Right cardiac atrium (tissue), 5 donors: ENCODE results near the gene CACNG4. TPM values are rescaled to one million over a fixed set of nuclear protein-coding genes. Genes with fewer than 3 reads are reported as not detected.
A peak's percentile ranks its signal among the peaks of the same experiment; 100 is the strongest.
"Not testable (repeated sequence)": the region's sequence is repeated elsewhere in the genome, so short reads cannot be mapped to it uniquely, and the experiment has no call there.

Source experiments
- ATAC-seq, 2 donors: fragments of 200-7000 bp; cut with Tn5 transposase; one replicate each; pipeline versions ENCODE4 v1.8.0 to v1.9.1; 2020; ENCODE audit warnings: moderate library complexity in 2 of 2, mild to moderate bottlenecking in 1 of 2
- DNase-seq, 3 donors: peaks; one replicate each; pipeline ENCODE4 v3.0.0-alpha.2; 2020
- H3K27ac ChIP-seq: one replicate; pipeline ENCODE4 v1.5.1; 2013; ENCODE audit warnings: mild to moderate bottlenecking, low read length, control low read depth, moderate library complexity
- H3K27me3 ChIP-seq: one replicate; pipeline ENCODE4 v1.6.1; 2013; ENCODE audit not compliant: control insufficient read depth, insufficient read depth
- H3K4me1 ChIP-seq: one replicate; pipeline ENCODE4 v1.6.1; 2013; ENCODE audit warnings: low read length; ENCODE audit not compliant: control insufficient read depth, insufficient read depth
- H3K4me3 ChIP-seq: one replicate; pipeline ENCODE4 v1.5.1; 2013; ENCODE audit warnings: low read length, control low read depth
- H3K9me3 ChIP-seq: one replicate; pipeline ENCODE4 v1.6.1; 2013; ENCODE audit warnings: low read length; ENCODE audit not compliant: control insufficient read depth
- WGBS: extraction: QIAGEN DNeasy Blood & Tissue Kit; methylation state at CpG from one replicate; pipeline ENCODE4 v1.1.7; 2013; 5-methylcytosine and 5-hydroxymethylcytosine counted together
- intact Hi-C, 4 donors: fragments of 100-400 bp; cut with DNase I; formaldehyde crosslinking; loops; one replicate each; pipeline versions ENCODE4 v1.11.0 to v1.14.0; 2022 to 2023
- polyA plus RNA-seq: library from polyadenylated mRNA; stranded (reverse); fragments of 200-250 nt; gene quantifications from one replicate; pipeline ENCODE4 v1.2.3, GENCODE V29; 2013
- total RNA-seq, 4 donors: library from RNA; stranded (reverse); fragmentation: NEBNext Ultra II Directional; extraction: Animal tissue kit (Norgen Biotek cat#: 25700); gene quantifications; one replicate each; pipeline ENCODE4 v1.2.1, GENCODE V29; 2021
- donor health status: healthy with polysubstance abuse.
- donor health status: DM: no; HTN: yes; CAD: no.
- donor health status: DM: no; HTN: no; CAD: no.
- donor health status: DM: no; HTN: yes; CAD: no; lungs with severe emphysema.
- donor health status: DM: yes; HTN: yes; CAD: no.

Gene CACNG4
- total and polyA plus RNA-seq, 5 donors, result 0.09 to 0.16 (median 0.14) TPM; not detected in 2

GRCh38 chr17:66972442-66972830 is 7.9 kb downstream of the CACNG4 start:
- H3K9me3 ChIP-seq, ATAC-seq, intact Hi-C loops, H3K27me3 ChIP-seq, H3K4me3 ChIP-seq, H3K27ac ChIP-seq, DNase-seq, H3K4me1 ChIP-seq: not testable (repeated sequence)
- 86% methylated on average over 10 of the region's 10 CpGs for WGBS

- no peaks in the 10 kb centered on the region for H3K27me3 ChIP-seq
- no peak for DNase-seq
- H3K4me3 ChIP-seq, result no peak overlapping the region
- H3K9me3 ChIP-seq, result no peaks in the 10 kb centered on the region
- H3K4me1 ChIP-seq, result peaks cover 3% of the 10 kb centered on the region
- no peak for ATAC-seq
- intact Hi-C loops, result no loop called here
- no peak overlapping the region for H3K27ac ChIP-seq
- 84% methylated on average over 3 of the region's 3 CpGs for WGBS
Observed at GRCh38 chr17:66975188-66975587, 10.7 kb downstream of the CACNG4 start.

- H3K27ac ChIP-seq, result no peak overlapping the region
- H3K4me3 ChIP-seq, result no peak overlapping the region
- peak in 1 of 3 donors; percentile 50 for DNase-seq
- WGBS, result 45% methylated on average over 14 of the region's 14 CpGs
- no peaks in the 10 kb centered on the region for H3K27me3 ChIP-seq
- H3K4me1 ChIP-seq, result peaks cover 3% of the 10 kb centered on the region
- no peaks in the 10 kb centered on the region for H3K9me3 ChIP-seq
- peak in 1 of 2 donors; percentile 4 for ATAC-seq
- intact Hi-C loops, result no loop called here
Observed at GRCh38 chr17:66975614-66976378, 11.3 kb downstream of the CACNG4 start.

- intact Hi-C loops, result no loop called here
- ATAC-seq, result no peak
- no peak for DNase-seq
- H3K4me1 ChIP-seq, result peaks cover 3% of the 10 kb centered on the region
- H3K9me3 ChIP-seq, result no peaks in the 10 kb centered on the region
- H3K4me3 ChIP-seq, result no peak overlapping the region
- H3K27ac ChIP-seq, result no peak overlapping the region
- WGBS, result 52% methylated on average over 2 of the region's 2 CpGs
- H3K27me3 ChIP-seq, result no peaks in the 10 kb centered on the region
Observed at GRCh38 chr17:66976379-66976663, 11.8 kb downstream of the CACNG4 start.

- WGBS, result 12% methylated on average over 11 of the region's 11 CpGs
- peak in 2 of 3 donors; percentile 37 to 72 for DNase-seq
- ATAC-seq, result peak; percentile 33 to 39
- H3K27me3 ChIP-seq, result no peaks in the 10 kb centered on the region
- intact Hi-C loops, result no loop called here
- peaks cover 3% of the 10 kb centered on the region for H3K4me1 ChIP-seq
- H3K27ac ChIP-seq, result no peak overlapping the region
- H3K4me3 ChIP-seq, result no peak overlapping the region
- no peaks in the 10 kb centered on the region for H3K9me3 ChIP-seq
Observed at GRCh38 chr17:66976781-66977201, 12.3 kb downstream of the CACNG4 start.

GRCh38 chr17:66978514-66979061 is 14.1 kb downstream of the CACNG4 start:
- H3K9me3 ChIP-seq, result no peaks in the 10 kb centered on the region
- DNase-seq (peak; percentile 67 to 91 (median 91)), ATAC-seq (peak; percentile 90 to 95)
- no peak overlapping the region for H3K4me3 ChIP-seq
- peak overlapping the region; percentile 13 for H3K27ac ChIP-seq
- no peaks in the 10 kb centered on the region for H3K27me3 ChIP-seq
- WGBS, result 27% methylated on average over 19 of the region's 19 CpGs
- peaks cover 3% of the 10 kb centered on the region for H3K4me1 ChIP-seq
- intact Hi-C loops, result no loop called here

GRCh38 chr17:66980896-66981295 is 16.4 kb downstream of the CACNG4 start:
- Histone ChIP-seq H3K9me3 (no peaks in the 10 kb centered on the region), H3K27ac (no peak overlapping the region), H3K4me1 (peaks cover 3% of the 10 kb centered on the region), H3K4me3 (no peak overlapping the region), H3K27me3 (no peaks in the 10 kb centered on the region)
- intact Hi-C loops, result no loop called here
- 93% methylated on average over 7 of the region's 7 CpGs for WGBS
- DNase-seq (no peak), ATAC-seq (no peak)

GRCh38 chr17:66981983-66982508 is 17.5 kb downstream of the CACNG4 start:
- WGBS, result 78% methylated on average over 14 of the region's 14 CpGs
- ATAC-seq (no peak), DNase-seq (no peak)
- no peaks in the 10 kb centered on the region for H3K27me3 ChIP-seq
- H3K4me1 ChIP-seq, result peaks cover 3% of the 10 kb centered on the region
- no peak overlapping the region for H3K27ac ChIP-seq
- H3K9me3 ChIP-seq, result no peaks in the 10 kb centered on the region
- intact Hi-C loops, result no loop called here
- no peak overlapping the region for H3K4me3 ChIP-seq

GRCh38 chr17:66983414-66984021 is 19.0 kb downstream of the CACNG4 start:
- intact Hi-C loops, result no loop called here

GRCh38 chr17:66984730-66985129 is 20.2 kb downstream of the CACNG4 start:
- 79% methylated on average over 7 of the region's 7 CpGs for WGBS

More at GRCh38 chr17:66983414-66984021, 19.0 kb downstream of the CACNG4 start:
- no peak overlapping the region for H3K27ac ChIP-seq
- peaks cover 3% of the 10 kb centered on the region for H3K4me1 ChIP-seq
- H3K27me3 ChIP-seq, result no peaks in the 10 kb centered on the region
- H3K4me3 ChIP-seq, result no peak overlapping the region
- no peaks in the 10 kb centered on the region for H3K9me3 ChIP-seq
- no peak for ATAC-seq
- no peak for DNase-seq
- 72% methylated on average over 14 of the region's 14 CpGs for WGBS

More at GRCh38 chr17:66984730-66985129, 20.2 kb downstream of the CACNG4 start:
- Histone ChIP-seq H3K4me1 (no peaks in the 10 kb centered on the region), H3K9me3 (no peaks in the 10 kb centered on the region), H3K4me3 (no peak overlapping the region), H3K27ac (no peak overlapping the region), H3K27me3 (no peaks in the 10 kb centered on the region)
- no peak for DNase-seq
- intact Hi-C loops, result no loop called here
- no peak for ATAC-seq
